ENCODE measurements around the gene MUC13.

- no peak for TF ChIP-seq ZNF384 (IDR thresholded peaks at IDR 0.05)
- TF ChIP-seq ELF4 (IDR thresholded peaks at IDR 0.05) = no peak
Observed at GRCh38 chr3:124952282-124952855, 17.8 kb upstream of the MUC13 start.

Data from HEK293T (cell line).